CD1c-positive myeloid dendritic cell (primary cell): ENCODE measurements around the gene TTYH3.
"Not testable (repeated sequence)": the region's sequence is repeated elsewhere in the genome, so short reads cannot be mapped to it uniquely, and the experiment has no call there.

Experiments
- DNase-seq: peaks from one replicate; pipeline ENCODE4 v3.0.0-alpha.2; 2016; ENCODE audit errors: extremely low spot score

Gene TTYH3

GRCh38 chr7:2602406-2603043, 29.3 kb upstream of the TTYH3 start:
- no peak for DNase-seq

- DNase-seq, result no peak
These were observed 28.5 kb upstream of the TTYH3 start for GRCh38 chr7:2603044-2603965.

- no peak for DNase-seq
These were observed 27.1 kb upstream of the TTYH3 start for GRCh38 chr7:2604608-2605174.

- no peak for DNase-seq
These were observed 25.9 kb upstream of the TTYH3 start for GRCh38 chr7:2605608-2606538.

- DNase-seq, result no peak
These were observed 25.2 kb upstream of the TTYH3 start for GRCh38 chr7:2606539-2606936.

GRCh38 chr7:2607122-2607922, 24.5 kb upstream of the TTYH3 start:
- DNase-seq, result no peak

- DNase-seq, result no peak
These were observed 23.6 kb upstream of the TTYH3 start for GRCh38 chr7:2607923-2608904.

GRCh38 chr7:2608921-2609411, 22.8 kb upstream of the TTYH3 start:
- DNase-seq, result peak; percentile 70

- DNase-seq, result not testable (repeated sequence)
These were observed 22.1 kb upstream of the TTYH3 start for GRCh38 chr7:2609646-2610045.

GRCh38 chr7:2610466-2610865, 21.3 kb upstream of the TTYH3 start:
- no peak for DNase-seq

- no peak for DNase-seq
These were observed 20.9 kb upstream of the TTYH3 start for GRCh38 chr7:2610898-2611297.

- no peak for DNase-seq
These were observed 20.4 kb upstream of the TTYH3 start for GRCh38 chr7:2611401-2611800.

GRCh38 chr7:2611922-2612321, 19.9 kb upstream of the TTYH3 start:
- no peak for DNase-seq

- DNase-seq, result no peak
These were observed 19.2 kb upstream of the TTYH3 start for GRCh38 chr7:2612445-2613097.

- no peak for DNase-seq
These were observed 18.5 kb upstream of the TTYH3 start for GRCh38 chr7:2613098-2613930.

GRCh38 chr7:2613931-2614600, 17.7 kb upstream of the TTYH3 start:
- DNase-seq, result no peak

GRCh38 chr7:2614631-2615330, 17.0 kb upstream of the TTYH3 start:
- DNase-seq, result no peak
